Measurements from ENCODE around the gene STH.
"Not testable (repeated sequence)": the region's sequence is repeated elsewhere in the genome, so short reads cannot be mapped to it uniquely, and the experiment has no call there.

The STH gene, protein sequence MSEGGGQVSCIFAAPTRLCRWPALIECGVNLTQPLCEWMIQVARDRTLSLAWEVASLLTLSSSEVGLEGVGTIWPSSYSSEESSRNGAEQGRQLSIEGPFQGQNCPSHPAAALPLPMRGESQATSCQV
- 0 reads per million in 2 donors for total RNA-seq

DNA sequence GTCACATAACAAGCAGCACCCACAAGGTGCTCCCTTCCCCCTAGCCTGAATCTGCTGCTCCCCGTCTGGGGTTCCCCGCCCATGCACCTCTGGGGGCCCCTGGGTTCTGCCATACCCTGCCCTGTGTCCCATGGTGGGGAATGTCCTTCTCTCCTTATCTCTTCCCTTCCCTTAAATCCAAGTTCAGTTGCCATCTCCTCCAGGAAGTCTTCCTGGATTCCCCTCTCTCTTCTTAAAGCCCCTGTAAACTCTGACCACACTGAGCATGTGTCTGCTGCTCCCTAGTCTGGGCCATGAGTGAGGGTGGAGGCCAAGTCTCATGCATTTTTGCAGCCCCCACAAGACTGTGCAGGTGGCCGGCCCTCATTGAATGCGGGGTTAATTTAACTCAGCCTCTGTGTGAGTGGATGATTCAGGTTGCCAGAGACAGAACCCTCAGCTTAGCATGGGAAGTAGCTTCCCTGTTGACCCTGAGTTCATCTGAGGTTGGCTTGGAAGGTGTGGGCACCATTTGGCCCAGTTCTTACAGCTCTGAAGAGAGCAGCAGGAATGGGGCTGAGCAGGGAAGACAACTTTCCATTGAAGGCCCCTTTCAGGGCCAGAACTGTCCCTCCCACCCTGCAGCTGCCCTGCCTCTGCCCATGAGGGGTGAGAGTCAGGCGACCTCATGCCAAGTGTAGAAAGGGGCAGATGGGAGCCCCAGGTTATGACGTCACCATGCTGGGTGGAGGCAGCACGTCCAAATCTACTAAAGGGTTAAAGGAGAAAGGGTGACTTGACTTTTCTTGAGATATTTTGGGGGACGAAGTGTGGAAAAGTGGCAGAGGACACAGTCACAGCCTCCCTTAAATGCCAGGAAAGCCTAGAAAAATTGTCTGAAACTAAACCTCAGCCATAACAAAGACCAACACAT, at the start of gene STH:
Gene STH, plus strand, starts transcription at position 264 of the 913 bp plus-strand sequence. Its CDS starts 30 bp downstream, at position 294.
- DNase-seq: no peak

DNA sequence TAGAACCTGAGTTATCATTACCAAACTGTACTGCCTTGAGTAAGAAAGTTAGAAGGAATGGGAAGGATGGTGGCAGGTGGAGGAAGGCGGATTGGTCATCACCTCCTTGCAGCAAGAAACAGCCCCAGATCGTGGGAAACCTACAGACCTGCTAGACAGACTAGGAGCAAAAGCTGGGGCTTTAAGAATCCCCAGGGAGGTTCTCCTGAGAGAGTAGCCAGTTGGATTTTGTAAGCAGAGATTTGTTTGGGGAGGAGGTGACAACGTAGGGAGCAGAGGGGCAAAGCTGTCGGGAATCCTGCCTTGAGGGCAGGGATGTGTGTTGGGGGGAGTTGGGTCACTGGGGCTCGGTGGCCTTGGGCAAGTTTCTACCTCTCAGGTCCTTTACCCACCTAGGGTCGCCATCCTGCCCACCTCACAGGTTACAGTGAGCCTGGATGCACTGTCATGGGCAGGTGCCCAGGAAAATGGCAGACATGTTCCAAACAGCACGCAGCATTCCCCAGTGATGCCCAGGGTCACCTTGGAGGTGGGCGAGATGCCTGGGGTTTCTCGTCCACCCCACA, 49.2 kb upstream of the STH start:
- no peak for DNase-seq

DNA sequence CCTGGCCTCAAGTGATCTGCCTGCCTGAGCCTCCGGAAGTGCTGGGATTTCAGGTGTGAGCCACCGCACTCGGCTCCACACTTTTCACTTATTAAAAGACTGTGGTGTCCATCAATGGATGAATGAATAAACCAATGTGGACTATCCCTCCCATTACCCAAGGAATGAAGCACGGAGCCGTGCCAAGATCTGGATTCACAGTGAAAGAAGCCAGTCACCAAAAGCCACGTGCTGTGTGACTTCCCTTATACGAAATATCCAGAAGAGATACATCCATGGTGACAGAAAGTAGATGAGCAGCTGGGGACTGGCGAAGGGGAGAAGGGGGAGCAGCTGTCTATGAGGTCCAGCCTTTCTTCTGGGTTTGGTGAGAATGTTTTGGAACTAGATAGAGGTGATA, 48.2 kb upstream of the STH start:
- no peak for DNase-seq

DNA sequence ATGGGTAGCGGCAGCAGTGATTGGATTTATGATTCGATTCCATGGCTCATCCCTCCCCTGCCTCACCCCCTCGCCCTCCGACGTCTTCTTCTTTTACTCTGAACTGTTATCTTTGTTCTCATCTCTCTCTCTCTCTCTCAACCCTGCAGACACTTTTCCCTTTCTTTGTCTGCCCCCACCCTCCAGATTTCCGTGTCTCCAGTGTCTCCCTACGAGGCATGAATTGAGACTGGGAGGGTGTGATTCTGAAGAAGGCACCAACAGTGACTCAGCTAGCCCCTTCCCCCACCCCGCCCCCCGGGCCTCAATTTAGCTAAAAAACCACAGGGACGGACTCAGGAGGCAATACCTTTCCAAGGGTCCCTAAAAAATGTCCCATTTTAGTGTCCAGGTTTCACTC, 47.6 kb upstream of the STH start:
- DNase-seq: no peak

DNA sequence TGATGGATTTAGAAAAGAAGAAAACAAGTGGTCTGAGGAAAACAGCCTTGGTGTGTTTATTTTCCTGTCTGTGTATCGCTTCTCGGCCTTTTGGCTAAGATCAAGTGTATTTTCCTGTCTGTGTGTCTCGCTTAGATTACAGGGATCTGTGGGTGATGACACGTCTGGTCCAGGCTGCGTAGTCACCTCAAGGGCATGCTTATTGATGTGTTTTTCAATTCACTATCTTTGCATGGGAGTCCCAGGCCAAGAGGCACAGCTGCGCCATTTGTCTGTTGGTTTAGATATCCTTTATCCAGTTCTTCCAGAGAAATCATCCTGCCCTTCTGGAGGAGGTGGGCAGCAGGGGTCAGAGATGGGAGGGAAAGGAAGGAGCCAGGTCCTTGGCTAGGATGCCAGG, 47.1 kb upstream of the STH start:
- DNase-seq: no peak

- no peak for DNase-seq
These were observed 46.2 kb upstream of the STH start for GRCh38 chr17:45952814-45953320.

- no peak for DNase-seq
These were observed 45.5 kb upstream of the STH start for GRCh38 chr17:45953561-45953960.

- DNase-seq: no peak
These were observed 44.1 kb upstream of the STH start for GRCh38 chr17:45954914-45955313.

DNA sequence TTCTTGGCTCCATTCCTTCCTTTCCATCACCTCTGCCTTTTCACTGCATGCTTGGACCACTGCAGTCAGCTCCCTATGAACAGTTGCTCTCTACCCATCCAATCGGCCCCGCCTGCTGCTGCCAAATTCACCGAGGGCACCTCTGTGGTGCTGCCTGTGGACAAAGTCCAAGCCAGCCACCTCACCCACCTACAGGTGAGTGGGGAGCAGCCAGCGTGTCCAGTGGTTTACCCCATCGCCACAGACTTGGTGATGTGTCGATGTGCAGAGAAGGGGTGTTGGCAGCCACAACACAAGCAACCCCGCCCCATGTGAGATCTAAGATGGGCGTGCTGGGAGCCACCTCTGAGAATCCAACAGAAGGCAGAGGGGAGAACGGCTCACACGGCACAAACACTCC, 43.7 kb upstream of the STH start:
- DNase-seq: no peak

DNA sequence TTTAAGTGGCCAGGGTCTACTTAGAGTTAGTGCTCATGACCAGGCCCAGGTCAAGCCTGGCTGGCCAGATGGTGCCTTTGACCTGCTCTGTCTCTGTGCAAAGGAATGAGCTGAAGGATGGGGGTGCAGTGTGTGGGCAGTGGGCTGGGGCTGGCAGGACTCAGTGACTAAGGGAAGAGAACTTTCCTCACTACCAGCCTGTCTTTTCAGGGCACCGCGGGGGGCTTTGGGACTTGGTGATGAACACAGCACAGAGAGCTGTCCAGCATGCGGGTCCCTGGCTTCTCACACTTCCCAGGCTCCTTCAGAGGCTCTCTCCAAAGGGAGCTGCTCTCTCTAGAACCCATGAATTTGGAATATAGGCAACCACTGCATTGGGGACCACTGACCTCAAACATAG, 43.0 kb upstream of the STH start:
- no peak for DNase-seq

- DNase-seq: not testable (repeated sequence)
These were observed 42.3 kb upstream of the STH start for GRCh38 chr17:45956746-45957145.

DNA sequence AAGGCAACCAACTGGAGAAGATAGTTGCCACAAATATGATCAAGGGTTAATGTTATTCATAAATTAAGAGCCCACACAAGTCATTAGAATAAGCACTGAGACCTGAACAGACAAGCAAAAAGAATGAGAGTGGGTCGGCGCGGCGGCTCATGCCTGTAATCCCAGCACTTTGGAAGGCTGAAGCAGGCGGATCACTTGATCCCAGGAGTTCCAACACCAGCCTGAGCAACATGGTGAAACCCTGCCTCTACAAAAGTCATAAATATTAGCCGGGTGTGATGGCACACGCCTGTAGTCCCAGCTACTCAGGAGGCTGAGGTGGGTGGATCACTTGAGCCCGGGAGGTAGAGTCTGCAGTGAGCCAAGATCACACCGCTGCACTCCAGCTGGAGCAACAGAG, 40.7 kb upstream of the STH start:
- no peak for DNase-seq

DNA sequence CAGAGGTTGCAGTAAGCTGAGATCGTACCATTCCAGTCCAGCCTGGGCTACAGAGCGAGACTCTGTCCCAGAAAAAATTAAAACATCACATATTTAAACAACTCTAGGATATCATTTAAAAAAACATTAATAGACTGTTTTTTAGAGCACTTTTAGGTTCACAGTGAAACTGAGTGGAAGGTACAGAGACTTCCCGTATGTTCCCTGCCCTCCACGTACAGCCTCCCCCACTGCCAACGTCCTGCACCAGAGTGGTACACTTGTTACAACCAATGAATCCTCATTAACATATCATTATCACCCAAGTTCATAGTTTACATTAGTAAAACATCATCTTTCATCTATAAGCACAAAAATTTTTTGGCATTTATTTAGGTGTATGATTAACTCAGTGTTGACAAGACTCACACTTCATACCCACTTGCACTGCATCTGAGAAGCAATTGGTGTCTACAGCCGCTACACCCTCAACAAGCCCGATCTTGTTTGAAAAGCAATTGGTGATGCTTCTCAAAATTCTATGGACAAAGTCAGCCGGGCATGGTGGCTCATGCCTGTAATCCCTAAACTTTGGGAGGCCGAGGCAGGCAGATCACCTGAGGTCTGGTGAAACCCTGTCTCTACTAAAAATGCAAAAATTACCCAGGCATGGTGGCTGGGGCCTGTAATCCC, 39.9 kb upstream of the STH start:
- no peak for DNase-seq

GRCh38 chr17:45960311-45960710, 38.7 kb upstream of the STH start:
- no peak for DNase-seq

- DNase-seq: no peak
These were observed 37.8 kb upstream of the STH start for GRCh38 chr17:45961206-45961605.

DNA sequence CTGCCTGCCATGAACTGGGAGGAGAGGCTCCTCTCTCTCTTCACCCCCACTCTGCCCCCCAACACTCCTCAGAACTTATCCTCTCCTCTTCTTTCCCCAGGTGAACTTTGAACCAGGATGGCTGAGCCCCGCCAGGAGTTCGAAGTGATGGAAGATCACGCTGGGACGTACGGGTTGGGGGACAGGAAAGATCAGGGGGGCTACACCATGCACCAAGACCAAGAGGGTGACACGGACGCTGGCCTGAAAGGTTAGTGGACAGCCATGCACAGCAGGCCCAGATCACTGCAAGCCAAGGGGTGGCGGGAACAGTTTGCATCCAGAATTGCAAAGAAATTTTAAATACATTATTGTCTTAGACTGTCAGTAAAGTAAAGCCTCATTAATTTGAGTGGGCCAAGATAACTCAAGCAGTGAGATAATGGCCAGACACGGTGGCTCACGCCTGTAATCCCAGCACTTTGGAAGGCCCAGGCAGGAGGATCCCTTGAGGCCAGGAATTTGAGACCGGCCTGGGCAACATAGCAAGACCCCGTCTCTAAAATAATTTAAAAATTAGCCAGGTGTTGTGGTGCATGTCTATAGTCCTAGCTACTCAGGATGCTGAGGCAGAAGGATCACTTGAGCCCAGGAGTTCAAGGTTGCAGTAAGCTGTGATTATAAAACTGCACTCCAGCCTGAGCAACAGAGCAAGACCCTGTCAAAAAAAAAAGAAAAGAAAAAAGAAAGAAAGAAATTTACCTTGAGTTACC, 36.7 kb upstream of the STH start:
- DNase-seq: no peak

- no peak for DNase-seq
These were observed 35.8 kb upstream of the STH start for GRCh38 chr17:45963283-45963682.

GRCh38 chr17:45963889-45964288, 35.2 kb upstream of the STH start:
- no peak for DNase-seq

DNA sequence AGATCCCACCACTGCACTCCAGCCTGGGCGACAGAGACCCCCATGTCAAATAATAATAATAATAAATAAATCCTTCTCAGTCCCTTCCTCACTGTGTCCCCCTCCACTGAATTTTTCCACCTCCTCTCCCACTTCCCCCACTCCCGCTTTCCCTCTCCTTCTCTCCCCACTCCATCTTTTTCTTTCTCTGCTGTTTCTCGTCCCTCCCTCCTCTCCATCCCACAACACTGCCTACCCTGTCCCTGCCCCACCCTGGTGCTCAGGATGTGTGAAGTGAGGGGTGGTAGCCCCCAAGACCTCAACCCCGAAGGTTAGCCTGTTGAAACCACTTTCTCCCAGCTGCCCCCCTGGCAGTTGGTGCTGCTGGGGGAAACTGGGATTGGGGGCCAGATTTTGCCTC, 34.4 kb upstream of the STH start:
- DNase-seq: no peak

DNA sequence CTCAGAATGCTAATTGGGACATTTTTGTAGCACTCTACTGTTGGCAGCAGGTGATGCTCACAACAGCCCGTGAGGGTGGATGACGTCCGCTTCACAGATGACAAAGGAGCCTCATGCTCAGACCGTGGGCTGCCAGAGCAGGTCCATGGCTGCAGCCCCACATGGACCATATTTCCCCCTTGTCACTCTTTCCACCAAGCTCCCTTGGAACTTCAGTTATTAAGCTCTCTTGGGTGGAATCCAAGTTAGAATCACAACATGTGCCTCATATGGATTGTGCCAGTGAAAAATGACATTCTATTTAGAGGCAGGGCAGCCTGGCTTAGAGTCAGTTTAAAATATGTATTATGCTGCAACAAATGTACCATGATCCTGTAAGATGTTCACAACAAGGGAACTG, 33.2 kb upstream of the STH start:
- DNase-seq: no peak

DNA sequence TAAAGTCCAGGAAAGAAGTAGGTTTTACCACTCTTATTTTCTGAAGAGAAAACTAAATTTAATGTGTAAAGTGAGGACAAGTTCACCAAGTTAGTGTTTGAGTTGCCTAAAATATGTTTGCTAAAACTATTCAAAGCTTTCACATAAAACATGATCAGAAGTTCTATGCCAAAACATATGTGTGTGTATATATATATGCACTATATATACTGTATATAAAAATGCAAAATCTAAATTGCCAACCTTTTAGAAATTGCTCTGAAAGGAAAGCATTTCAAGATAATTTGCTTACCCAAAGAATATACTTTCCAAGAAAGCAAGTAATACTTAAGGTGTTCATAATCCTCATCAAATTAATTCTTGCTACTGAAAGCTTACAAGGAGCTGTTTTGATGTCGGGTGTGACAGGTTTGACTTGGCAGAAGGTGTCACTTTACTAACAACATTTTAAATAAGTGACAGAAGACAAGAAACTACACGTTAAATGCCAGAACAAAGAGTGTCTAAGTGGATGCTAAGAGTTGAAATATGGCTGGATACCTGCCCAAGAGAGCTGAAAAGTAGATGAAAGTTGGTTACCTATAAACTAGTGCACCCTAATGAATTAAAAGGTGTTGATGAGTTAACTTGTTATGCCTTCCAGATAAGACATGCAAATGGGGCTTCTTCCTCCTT, 32.3 kb upstream of the STH start:
- DNase-seq: no peak

- no peak for DNase-seq
These were observed 31.7 kb upstream of the STH start for GRCh38 chr17:45967378-45967777.
